ENCODE measurements around the gene ADGRA3.

Gene ADGRA3

DNA sequence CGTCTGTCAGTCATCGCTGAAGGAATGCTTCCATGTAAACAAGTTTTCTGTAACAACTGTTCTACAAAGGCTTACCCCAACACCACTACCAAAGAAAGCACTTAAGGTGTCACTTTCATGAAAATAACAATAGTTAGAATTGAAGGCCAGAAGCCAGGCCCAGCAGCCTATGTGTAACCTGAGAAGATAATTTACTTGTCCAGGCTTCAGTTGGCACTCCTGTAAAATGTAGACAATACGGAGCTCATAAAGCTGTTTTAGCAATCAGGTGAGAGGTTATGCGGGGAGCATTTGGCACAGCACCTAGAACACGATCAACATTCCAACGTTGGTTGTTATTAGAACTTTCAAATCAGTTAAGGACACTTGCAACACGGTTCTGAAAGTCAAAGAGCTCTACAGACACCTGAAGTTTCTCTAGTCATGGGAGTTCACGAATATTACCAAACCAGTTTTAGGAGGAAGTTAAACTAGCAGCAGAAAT is 15.7 kb downstream of the ADGRA3 start (continued):
- TF ChIP-seq ZNF561 (tag by site-specific recombination; IDR thresholded peaks at IDR 0.05; ENCODE audit: borderline replicate concordance) = no peak
- TF ChIP-seq, protein P1, sequence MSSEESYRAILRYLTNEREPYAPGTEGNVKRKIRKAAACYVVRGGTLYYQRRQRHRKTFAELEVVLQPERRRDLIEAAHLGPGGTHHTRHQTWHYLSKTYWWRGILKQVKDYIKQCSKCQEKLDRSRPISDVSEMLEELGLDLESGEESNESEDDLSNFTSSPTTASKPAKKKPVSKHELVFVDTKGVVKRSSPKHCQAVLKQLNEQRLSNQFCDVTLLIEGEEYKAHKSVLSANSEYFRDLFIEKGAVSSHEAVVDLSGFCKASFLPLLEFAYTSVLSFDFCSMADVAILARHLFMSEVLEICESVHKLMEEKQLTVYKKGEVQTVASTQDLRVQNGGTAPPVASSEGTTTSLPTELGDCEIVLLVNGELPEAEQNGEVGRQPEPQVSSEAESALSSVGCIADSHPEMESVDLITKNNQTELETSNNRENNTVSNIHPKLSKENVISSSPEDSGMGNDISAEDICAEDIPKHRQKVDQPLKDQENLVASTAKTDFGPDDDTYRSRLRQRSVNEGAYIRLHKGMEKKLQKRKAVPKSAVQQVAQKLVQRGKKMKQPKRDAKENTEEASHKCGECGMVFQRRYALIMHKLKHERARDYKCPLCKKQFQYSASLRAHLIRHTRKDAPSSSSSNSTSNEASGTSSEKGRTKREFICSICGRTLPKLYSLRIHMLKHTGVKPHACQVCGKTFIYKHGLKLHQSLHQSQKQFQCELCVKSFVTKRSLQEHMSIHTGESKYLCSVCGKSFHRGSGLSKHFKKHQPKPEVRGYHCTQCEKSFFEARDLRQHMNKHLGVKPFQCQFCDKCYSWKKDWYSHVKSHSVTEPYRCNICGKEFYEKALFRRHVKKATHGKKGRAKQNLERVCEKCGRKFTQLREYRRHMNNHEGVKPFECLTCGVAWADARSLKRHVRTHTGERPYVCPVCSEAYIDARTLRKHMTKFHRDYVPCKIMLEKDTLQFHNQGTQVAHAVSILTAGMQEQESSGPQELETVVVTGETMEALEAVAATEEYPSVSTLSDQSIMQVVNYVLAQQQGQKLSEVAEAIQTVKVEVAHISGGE (tag by site-specific recombination; conservative IDR thresholded peaks at IDR 0.05; ENCODE audit: low read depth) = no peak

GRCh38 chr4:22498866-22499265 is 17.0 kb downstream of the ADGRA3 start:
- Histone ChIP-seq H3K4me1 (ENCODE audit: control insufficient read depth, insufficient read depth, low read length) (peaks cover 12% of the 10 kb centered on the region), H3K4me3 (ENCODE audit: low read depth, low read length) (no peak overlapping the region), H3K27ac (ENCODE audit: extremely low read depth, low read depth, low read length) (no peak overlapping the region), H3K36me3 (ENCODE audit: control insufficient read depth in 2 of 2, insufficient read depth in 1 of 2, low read length in 2 of 2) (no peaks in the 10 kb centered on the region), H3K9me3 (ENCODE audit: control insufficient read depth, insufficient read depth, low read depth, low read length) (no peaks in the 10 kb centered on the region)
- ChIA-PET CTCF (interaction anchor here (0.6 kb wide), 1 partner anchor 1958 kb away, joined by 3 read pairs; no protein-coding TSS in a partner anchor), POLR2A (no interaction called here)
- TF ChIP-seq OSR2 (tag by site-specific recombination; IDR thresholded peaks at IDR 0.05) (peak; percentile 51; the same call in 1 of the 2 replicates), HOXD13 (CRISPR knock-in tag; IDR thresholded peaks at IDR 0.05; ENCODE audit: borderline replicate concordance) (no peak), FEZF1 (tag by site-specific recombination; IDR thresholded peaks at IDR 0.05) (peak; percentile 46; the same call in 1 of the 2 replicates), ZNF488 (tag by site-specific recombination; IDR thresholded peaks at IDR 0.05) (no peak)

- no peak overlapping the region for H3K4me3 ChIP-seq (ENCODE audit: low read depth, low read length)
- ChIA-PET POLR2A (no interaction called here), CTCF (interaction anchor here (0.6 kb wide), 1 partner anchor 54 kb away, joined by 6 read pairs; no protein-coding TSS in a partner anchor)
- peaks cover 11% of the 10 kb centered on the region for H3K4me1 ChIP-seq (ENCODE audit: control insufficient read depth, insufficient read depth, low read length)
- no peaks in the 10 kb centered on the region for H3K36me3 ChIP-seq (ENCODE audit: control insufficient read depth in 2 of 2, insufficient read depth in 1 of 2, low read length in 2 of 2)
- H3K9me3 ChIP-seq (ENCODE audit: control insufficient read depth, insufficient read depth, low read depth, low read length) = no peaks in the 10 kb centered on the region
- H3K27ac ChIP-seq (ENCODE audit: extremely low read depth, low read depth, low read length) = no peak overlapping the region
- TF ChIP-seq ZNF2 (tag by site-specific recombination; IDR thresholded peaks at IDR 0.05) (no peak), SALL2 (tag by site-specific recombination; IDR thresholded peaks at IDR 0.05; ENCODE audit: borderline replicate concordance) (no peak), ZNF600 (tag by site-specific recombination; IDR thresholded peaks at IDR 0.05) (no peak), ZNF366 (tag by site-specific recombination; conservative IDR thresholded peaks at IDR 0.05) (peak; percentile 37; the same call in 1 of the 2 replicates)
- TF ChIP-seq, protein P2, sequence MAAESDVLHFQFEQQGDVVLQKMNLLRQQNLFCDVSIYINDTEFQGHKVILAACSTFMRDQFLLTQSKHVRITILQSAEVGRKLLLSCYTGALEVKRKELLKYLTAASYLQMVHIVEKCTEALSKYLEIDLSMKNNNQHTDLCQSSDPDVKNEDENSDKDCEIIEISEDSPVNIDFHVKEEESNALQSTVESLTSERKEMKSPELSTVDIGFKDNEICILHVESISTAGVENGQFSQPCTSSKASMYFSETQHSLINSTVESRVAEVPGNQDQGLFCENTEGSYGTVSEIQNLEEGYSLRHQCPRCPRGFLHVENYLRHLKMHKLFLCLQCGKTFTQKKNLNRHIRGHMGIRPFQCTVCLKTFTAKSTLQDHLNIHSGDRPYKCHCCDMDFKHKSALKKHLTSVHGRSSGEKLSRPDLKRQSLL (tag by site-specific recombination; IDR thresholded peaks at IDR 0.05) = 0 out of 2 replicates have a peak, but pooled peaks have one; percentile 18
These were observed 19.6 kb downstream of the ADGRA3 start for GRCh38 chr4:22496165-22496813.

GRCh38 chr4:22493523-22493922 is 22.3 kb downstream of the ADGRA3 start:
- Histone ChIP-seq H3K4me1 (ENCODE audit: control insufficient read depth, insufficient read depth, low read length) (peaks cover 5% of the 10 kb centered on the region), H3K4me3 (ENCODE audit: low read depth, low read length) (no peak overlapping the region), H3K9me3 (ENCODE audit: control insufficient read depth, insufficient read depth, low read depth, low read length) (no peaks in the 10 kb centered on the region), H3K36me3 (ENCODE audit: control insufficient read depth in 2 of 2, insufficient read depth in 1 of 2, low read length in 2 of 2) (no peaks in the 10 kb centered on the region), H3K27ac (ENCODE audit: extremely low read depth, low read depth, low read length) (no peak overlapping the region)
- CTCF ChIA-PET = no interaction called here
- POLR2A ChIA-PET = no interaction called here
- no peak for TF ChIP-seq ZNF596 (tag by site-specific recombination; IDR thresholded peaks at IDR 0.05)
- TF ChIP-seq ZNF777 (tag by site-specific recombination; IDR thresholded peaks at IDR 0.05; ENCODE audit: borderline replicate concordance) = no peak
- TF ChIP-seq ZSCAN16 (tag by site-specific recombination; IDR thresholded peaks at IDR 0.05) = no peak
- TF ChIP-seq SETDB1 (IDR thresholded peaks at IDR 0.05; ENCODE audit: insufficient read length, low read length) = no peak
- no peak for TF ChIP-seq ZNF394 (tag by site-specific recombination; IDR thresholded peaks at IDR 0.05; ENCODE audit: borderline replicate concordance)
- no peak for TF ChIP-seq ZNF521 (tag by site-specific recombination; IDR thresholded peaks at IDR 0.05)
- no peak for TF ChIP-seq ZSCAN23 (tag by site-specific recombination; IDR thresholded peaks at IDR 0.05)
- no peak for TF ChIP-seq ZNF138 (tag by site-specific recombination; IDR thresholded peaks at IDR 0.05; ENCODE audit: borderline replicate concordance)
- TF ChIP-seq ZNF747 (tag by site-specific recombination; IDR thresholded peaks at IDR 0.05) = no peak
- no peak for TF ChIP-seq PRDM4 (tag by site-specific recombination; IDR thresholded peaks at IDR 0.05)

All from HEK293 (cell line).